IPS-NIHi11 (cell line): ENCODE data around the gene DEPP1.

ENCODE experiments used
- DNase-seq: peaks from one replicate; pipeline ENCODE4 v3.0.0; 2012; ENCODE audit warnings: mixed read lengths, low spot score

DEPP1 gene

DNA sequence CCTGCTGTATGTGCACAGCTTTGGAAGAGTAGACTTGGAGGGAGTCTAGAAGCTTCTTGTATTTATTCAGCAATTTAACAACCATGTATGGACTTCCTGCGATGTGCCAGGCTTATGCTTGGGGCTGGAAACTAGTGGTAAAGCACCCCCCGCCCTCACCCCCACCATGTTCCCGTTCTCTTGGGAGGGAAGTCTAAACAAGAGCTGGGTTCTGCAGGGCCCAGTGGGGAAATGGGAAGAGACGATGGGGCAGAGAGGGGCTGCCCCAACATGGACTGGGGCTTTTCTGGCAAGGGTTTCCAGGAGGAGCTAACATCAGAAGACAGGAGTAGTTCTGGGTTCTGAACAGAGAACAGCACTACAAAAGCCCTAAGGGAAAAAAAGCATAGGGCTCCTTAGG lies 11.0 kb downstream of the DEPP1 start:
- no peak for DNase-seq

DNA sequence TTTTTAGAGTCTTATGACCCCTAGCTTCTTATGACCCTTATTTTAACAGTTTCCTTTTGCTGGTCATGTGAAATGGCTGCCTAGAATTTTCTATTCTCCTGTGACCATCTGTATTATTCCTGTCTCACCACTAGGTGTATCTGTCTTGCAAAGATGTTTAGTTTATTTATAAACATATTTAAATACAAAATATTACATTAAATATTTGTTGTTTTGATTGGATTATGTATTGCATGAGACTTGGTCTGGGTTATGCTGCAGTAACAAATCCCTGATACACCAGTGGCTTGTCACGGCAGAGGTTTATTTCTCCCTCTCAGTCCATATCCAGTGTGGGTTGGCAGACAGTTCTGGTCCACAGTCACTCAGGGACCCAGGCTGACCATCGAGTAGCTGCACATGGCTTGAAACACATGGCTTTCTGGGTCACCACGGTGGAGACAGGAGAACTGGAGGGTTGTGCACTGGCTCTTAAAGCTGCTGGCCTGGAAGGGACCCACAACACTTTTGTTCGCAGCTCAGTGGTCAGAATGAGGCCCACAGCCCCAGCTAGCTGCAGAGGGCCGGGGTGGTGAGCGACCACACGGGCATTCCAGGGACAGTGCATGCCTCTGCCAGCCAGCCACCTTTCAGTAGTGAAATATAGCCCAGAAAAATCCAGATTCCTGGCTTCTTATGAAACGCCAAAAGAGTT lies 11.6 kb downstream of the DEPP1 start:
- no peak for DNase-seq

DNA sequence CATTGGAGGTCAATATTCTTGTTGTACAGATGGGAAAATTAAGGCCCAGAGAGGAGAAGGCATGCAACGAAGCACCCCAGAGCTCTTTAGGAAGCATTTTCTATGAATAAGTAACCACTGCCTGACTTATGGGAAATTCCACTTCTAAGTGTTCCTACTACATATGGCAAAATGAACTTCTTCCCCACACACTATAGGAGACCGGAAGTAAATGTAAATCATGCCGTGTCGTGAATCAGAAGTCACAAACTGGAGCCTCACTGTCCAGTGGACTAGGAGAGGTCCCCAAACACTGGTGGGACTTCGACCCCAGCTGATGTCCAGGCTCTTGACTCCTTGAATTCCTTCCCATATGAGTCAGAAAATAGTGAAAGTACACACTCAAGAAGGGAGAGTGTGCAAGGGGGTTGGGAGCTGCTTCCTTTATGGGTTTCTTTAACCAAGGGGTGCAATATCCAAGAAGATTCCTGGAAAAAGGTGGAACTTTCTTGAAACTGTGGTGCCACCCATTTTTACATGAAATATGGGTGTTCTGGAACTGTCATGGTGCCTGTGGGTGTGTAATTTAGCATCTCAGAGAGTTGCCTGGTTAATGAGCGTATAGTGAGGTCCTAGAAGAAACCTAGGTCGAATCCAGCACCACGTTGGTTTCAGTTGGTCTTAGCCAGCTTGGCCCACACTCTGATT lies 12.3 kb downstream of the DEPP1 start:
- no peak for DNase-seq

DNA sequence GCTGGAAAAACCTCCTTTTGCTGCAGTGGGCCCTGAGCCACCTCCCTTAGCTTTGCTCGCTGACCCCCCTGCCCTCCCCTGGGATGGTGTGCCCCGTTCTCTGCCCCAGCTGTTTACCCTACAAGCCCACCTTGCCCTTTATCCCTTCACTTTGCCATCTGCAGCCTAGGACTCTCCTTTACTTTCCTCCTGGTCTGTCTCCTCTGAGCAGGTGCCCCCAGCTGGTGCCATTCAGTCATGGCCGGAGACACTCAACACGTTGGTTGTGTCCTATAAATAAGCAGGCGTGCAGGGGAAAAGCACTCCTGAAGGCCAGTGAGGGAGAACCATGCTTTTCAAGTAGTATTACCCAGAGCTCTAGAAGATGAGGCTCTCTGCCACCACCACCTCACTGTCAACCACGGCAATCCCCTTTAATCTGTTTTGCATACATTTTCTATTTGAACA lies 12.9 kb downstream of the DEPP1 start:
- no peak for DNase-seq

DNA sequence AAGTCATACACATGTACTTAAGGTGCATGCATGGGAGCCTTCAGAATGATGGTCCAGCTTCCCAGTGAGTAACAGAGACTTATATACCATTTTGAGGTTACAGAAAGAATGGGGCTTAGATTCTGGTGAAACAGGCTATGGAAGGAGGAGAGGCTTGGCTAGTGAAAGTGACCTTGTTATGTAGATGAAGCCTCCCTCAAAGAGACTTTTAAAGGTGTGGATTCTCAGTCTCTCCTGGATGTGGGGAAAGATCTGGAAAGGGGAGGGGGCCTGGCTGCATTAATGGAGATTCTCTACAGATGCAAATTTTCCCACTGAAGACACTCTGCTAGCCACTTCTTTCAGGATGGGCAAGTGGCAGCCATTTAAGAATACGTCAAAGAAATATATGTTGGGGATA lies 13.5 kb downstream of the DEPP1 start:
- DNase-seq: no peak

DNA sequence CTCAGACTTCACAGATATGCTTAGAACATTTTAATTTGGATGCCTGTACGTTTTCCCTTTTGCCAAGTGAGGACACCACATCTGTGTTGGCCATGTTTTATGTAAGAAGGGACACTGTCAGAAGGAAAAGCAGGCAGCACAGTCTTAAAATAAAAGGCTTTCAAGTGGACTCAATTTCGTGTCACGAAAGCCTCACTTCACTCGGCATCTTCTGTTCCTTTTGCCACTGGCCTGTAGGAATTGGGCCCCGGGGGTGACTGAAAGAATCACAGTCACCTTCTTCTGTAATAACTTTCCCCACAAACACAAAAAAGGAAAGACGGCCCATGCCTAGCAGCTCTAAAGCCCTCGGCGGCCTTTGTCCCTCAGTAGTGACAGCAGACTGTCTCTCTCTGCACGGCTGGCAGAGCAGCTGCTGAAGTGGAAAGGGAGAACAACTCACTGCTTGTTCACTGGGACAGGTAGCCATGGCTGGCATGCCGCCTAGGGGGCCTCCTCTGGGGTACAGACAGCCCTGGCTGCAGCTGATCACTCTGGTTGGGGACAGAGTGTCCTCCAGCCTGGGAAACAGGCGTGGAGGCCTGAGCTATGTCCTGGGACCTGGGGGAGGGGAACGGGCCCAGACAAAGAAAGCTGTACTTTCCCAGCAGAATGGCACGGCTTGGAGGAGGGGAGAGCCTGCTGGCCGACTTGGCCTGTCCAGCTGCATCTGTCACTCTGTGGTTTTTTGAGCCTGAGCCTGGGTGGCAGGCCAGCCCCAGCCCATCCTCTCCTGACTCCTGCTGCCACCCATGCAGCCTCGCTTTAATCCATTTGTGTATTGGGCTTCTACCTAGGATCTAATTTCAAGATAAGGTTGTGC lies 14.6 kb downstream of the DEPP1 start:
- no peak for DNase-seq

DNA sequence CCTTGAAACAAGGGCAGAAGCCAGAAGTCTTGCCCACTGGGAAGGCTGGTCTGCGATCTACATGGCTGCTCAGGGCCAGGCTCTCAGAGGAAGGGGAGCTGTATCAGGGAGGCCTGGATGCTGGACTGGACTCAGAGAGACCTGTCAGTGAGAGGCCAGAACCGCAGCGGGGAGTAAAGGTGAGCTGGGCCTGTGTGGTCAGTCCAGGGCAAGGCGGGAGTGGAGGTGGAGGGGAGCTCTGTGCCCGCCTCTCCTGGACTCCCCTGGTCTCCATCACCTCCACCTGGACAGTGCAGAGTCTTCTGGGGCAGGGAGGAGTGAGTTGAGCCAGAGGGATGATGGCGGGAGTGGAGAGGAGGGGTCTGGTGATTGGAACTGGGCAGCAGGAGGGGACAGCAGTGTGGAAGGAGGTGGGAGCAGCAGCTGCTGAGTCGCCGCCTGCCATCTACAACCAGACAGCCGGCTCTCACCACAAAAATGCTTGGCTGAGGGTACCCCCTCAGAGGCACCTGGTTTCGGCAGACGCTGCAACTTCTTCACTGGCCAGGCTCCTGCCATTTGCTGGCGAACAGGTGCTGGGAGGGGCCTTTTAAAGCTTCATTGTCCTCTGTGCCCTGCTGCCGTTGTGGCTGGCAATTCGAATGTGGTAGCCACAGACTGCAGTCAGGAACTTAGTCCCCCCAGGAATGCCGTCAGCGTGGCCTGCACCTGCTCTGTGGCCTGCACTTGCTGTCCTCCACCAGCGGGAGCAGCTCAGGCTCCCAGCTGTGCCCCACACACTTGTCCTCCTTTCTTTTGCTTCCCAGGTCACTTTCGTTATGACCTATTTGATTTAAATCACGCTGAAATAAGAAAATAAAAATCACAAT lies 15.5 kb downstream of the DEPP1 start:
- no peak for DNase-seq

DNA sequence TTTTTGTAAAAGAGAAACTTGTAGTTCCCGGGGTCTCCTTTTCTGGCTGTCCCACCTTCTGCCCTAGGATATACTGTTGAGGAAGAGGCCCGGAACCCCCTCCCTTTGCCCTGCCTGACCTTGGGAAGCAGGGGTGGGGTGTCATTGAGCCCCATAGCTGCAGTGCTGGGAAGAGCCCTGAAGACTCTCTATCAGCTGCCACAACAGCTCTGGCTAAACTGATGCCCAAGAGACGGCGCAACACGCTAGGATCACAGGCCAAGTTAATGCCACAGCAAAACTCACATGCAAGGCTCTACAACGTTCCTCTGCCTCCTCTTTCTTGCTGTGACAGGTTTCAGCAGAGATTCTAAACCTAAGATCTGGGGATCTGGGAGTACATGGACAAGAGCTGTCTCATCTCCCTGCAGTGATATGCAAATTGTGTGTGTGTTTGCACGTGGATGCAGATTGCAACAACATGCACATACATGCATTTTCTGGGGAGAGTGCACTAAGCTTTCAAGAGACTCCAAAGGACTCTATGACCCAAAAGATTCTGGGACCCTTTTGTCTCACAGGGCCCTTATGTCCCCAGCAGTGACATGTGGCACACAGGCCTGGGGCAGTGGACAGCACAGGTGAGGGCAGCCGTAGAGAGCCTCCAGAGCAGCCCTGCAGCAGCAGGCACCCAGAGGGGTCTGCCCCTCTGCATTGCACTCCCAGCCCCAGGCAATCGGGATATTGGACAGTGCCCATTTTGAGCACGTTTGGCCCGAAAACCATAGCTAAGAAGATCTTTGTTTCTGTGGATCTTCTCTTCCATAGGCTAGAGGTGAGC lies 16.5 kb downstream of the DEPP1 start:
- DNase-seq: no peak

DNA sequence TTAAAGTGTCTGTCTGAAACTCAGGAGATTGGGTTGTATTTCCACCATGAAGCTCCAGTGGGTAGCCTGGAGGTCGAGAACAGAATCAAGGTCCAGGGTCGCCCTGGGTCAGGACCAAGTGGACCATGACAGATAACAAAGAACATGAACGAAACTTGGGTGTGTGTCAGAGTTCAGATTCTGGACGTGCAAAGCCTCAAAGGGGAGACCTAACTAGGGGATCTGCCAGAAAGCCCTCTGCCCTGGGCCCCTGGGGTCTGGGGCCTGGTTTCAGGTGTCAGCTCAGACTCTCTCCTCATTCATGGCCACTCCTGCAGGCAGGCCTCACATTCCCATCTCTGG lies 17.4 kb downstream of the DEPP1 start:
- no peak for DNase-seq

DNA sequence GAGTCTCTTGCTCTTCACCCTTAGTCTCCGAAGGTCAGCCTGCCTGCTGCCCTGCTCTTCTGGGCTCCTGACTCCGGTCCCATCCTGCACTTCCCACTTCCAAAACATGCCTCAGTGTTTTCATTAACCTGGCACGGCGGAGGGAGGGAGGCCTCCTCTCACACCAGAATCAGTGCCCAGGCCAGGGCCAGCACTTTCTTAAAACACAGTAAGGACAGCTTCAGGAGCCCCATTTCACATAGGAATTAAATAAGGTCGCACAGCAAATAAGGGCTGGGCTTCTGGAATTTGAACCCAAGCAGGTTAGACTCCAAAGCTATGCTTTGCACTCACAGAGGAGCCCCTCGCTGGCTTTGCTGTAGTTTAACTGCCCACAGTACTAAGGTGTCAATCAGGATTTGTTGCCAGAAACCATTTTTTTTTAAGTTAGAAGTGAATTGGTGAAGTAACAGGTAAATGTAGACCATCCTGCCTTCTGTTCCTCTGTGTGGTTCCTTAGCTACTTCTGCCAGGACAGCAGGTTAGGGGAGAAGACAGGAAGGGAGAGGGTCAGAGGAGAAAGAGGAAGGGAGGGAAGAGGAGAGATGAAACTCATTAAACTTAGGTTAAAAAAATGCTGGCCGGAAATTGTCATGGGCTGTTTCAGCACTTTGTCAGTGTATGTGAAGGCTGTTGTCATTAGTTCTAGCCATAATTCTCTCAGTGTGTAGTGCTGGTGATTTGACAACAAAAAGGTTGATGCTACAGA lies 18.0 kb downstream of the DEPP1 start:
- no peak for DNase-seq

DNA sequence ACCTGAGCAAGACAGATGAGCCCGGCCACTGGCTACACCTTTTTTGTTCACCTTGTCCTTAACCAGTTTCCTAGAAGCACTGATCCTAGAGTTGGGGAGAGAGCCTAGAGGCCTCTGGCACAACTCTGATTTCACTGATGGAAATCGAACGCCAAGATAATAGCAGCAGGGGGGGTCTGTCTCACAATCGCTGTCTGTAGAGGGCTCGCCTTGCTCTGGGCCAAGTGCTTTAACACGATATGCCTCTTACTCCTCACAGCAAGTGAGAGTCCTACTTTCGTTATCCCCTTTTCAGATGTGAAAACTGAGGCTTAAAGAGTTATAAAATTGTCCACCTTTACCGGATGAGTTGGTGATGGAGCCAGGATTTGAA lies 18.5 kb downstream of the DEPP1 start:
- DNase-seq: no peak

DNA sequence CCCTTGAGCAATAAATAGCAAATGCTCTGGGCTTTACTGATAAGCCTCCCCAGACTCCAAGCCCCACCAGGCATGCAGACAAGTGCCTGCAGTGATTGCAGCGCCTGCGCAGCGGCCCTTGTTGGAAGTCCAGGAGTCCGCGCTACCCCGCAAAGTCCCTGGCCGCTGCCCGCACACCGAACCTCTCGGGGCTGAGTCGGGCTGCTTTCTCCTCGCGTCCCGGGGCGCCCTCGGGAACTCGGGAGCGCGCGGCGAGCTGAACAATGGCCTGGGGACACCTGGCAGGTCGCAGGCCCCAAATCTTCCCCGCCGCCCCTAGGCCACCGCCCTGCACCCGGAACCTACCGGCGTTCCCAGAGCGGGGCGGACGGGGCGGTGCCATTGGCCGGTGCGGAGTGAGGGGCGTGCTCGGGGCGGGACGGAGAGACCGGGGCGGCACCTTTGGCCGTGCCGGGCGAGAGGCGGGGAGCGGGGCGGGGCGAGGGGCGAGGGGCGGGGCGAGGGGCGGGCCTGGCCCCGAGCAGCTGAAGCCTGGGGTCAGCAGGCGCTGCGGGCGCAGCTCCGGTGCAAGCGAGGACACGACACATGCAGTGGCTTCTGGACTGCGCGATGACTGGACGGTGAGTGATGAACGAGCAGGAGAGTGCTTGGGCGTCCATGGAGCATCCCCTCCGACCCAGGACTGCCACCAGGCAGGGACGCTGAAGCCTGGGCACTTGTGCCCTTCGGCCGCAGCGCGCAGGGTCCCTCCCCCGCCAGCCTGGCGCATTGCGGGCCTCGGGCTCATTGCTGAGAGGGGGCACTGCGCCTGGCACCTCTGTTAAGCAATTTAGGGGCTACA lies 19.1 kb downstream of the DEPP1 start, which contains the start of gene RASSF4:
TSS of gene RASSF4 (plus strand) at position 556 of the 841 bp plus-strand sequence. CDS start 10,401 bp downstream, outside the sequence.
- peak; percentile 99 for DNase-seq

DNA sequence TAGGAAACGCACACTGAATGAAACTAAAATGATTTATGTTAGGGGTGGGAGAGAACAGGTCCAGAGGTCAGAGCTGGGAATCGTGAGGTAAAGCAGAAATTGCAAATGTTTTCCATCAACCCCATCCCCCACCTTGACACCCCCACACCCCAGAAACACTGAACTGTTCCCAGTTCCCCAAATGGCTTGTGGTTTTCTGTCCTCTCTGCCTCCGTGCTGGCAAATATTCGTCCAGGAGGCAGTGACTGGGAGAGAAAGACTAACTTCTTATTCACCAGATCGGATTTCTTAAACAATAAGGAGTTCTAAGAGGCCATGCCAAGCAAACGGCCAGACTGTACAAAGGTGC lies 19.7 kb downstream of the DEPP1 start:
- DNase-seq: no peak

DNA sequence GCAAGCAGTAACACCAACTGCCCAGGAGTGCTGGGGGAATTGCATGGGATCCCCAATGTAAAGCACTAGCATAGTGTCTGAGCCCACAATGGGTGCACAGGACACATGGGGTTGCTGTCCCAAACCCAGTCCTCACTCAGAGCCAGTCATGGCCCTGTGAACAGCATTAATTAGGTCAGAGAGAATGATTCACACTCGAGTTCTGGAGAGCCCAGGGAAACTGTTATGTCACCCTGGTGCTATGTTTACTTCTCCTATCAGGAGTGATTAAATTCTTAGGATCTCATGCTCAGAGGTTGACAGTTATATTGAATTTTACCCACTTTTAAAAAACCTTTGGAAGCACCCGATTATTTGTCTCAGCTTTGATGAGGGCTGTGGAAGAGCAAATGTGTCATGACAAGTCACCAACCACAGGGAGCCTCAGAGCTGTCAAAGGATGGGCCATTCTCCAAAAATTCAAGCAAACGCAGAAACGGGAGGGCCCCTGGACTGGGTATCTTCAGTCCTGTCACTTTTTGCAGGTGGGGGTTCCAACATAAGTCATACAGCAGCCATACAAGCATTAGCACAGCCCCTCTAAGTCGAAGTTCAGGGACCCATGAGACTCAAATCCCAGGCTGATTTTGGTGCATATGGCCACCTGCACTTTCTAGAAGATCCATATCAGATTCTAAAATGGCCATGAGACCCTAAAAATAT lies 20.3 kb downstream of the DEPP1 start:
- DNase-seq: no peak

DNA sequence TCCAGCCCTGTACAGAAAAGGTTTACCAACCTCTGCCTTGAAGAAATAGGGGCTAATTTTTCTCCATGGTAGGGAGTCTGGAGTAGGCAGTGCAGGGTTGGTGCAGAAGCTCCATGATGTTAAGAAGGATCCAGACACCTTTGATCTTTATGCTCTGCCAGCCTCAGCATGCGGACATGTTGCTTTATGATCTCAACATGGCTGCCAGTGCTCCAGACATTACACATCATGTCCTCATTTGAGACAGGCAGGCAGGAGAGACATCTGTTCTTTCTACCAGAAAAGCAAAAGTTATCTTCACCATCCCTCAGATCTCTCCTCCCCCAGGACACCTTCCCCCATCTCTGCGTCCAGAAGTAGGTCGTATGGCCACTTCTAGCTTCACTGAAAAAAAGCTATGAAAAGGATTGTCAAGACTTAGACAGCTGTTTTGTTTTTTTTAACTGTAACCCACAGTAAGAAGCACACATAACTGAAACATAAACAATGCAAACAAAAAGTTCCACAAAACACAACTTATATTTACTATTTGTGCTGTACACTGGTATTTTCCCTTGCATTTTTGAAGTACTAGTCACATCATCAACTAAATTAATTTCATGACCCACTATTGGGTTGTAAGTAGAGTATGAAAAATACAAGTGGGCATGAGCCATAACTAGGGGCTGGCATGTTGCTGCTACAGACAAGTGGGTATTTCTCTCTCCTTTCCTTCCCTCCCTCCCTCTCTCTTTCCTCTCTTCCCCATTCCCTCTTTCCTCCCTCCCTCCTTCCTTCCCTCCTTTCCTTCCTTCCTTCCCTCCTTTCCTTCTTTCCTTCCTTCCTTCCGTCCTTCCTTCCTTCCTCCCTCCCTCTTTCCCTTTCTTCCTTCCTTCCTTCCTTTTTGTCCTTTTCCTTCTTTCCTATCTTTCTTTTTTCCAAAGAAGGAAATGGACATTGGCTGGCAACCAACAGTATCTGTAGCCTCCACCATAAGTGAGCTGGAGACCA lies 21.6 kb downstream of the DEPP1 start:
- no peak for DNase-seq

DNA sequence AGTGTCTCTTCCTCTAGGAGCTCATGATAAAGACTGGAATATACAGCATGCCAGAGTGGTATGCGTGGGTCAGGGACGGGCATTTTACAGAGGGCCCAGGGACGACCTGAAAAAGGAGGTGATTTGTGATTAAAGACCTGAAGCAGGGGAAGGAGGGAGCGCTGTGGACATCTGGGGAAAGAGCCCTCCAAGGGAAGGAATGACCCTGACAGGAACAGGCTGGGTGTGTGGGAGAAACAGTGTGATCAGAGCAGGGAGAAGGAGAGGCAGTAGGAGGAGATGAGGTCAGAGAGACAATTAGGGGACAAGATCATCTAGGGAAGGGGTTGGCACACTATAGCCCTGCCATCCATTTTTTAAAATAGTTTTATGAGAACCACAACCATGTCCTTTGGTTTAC lies 22.4 kb downstream of the DEPP1 start:
- DNase-seq: no peak

DNA sequence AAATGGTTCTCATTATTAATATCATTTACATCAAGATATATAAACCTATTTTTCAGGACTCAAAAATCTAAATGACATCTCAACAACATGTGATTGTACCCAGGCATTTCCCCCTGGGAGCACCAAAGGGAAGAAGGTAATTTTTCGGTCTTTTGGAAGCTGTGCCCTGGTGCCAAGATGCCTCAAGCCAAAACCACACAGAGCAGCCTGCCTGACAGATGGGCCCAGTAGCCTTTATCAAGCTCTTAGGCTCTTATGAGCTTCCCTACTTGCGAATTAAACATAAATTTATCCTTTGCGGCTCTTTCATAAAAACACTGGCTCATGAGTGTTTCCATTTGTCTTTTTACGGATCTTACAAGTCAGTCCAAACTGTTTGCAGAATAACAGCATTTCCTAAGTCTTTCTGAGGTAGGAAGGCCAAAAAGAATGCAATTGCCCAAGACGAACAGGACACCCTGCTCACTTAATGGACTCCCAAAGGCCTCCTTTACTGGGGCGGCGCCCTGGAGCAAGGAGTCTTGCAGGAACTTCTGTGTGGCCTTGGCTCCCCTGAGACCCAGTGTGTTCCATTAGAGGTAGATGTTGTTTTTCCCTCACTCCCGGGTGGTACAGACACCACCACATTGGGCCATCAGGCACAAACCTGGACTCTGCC lies 23.1 kb downstream of the DEPP1 start:
- no peak for DNase-seq
